ENCODE measurements around the gene GSPT1.

GRCh38 chr16:11915644-11916523 is at the start of gene GSPT1:
- TF ChIP-seq TOX (CRISPR knock-in tag; IDR thresholded peaks at IDR 0.05; ENCODE audit: borderline replicate concordance) (no peak), ZFP30 (CRISPR knock-in tag; IDR thresholded peaks at IDR 0.05) (no peak), ZNF70 (CRISPR knock-in tag; IDR thresholded peaks at IDR 0.05) (peak; percentile 71)
